ENCODE results near the gene ROPN1L.
"Not testable (repeated sequence)": the region's sequence is repeated elsewhere in the genome, so short reads cannot be mapped to it uniquely, and the experiment has no call there.

ROPN1L gene

DNA sequence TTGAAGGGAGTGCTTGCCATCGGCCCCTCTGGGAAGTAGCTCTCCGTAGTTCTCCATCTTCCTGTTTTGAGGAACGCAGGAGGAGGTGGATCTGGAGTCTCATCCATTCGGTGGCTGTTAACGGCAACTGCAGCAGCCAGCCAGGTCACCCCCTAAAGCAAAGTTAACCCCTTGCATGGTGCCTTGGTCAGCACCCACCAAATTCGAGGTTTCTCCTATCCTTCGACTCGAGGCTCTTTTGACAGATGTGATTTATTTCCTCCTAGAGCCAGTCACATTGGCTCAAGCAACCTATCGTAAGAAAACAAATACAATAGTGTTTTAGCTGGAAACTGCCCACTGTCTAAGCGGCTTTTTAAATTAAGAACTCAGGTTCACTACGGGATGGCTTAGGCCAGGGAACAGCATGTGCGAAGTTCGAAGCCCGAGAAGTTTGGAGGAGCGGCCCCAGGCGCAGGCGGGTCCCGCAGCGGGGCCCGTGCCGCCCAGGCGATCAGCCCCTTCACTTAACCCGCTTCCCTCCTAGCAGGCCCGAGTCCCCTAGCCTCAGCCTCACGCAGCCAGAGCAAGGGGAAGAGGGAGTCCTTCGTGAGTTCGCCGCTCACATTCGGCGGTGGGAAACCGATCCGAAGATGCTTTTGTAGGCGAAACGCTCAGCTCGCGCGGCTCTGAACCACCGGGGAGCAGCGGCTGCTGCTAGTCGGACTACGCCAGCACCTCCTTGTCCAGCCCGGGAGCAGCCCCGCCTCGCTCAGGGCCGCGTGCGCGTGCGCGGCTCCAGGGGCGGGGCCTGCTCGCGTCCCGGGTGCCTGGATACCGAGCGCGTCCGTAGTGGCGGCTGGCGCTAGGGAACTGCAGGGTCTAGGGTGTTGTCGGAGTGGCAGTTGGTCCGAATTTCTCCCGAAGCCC lies at the start of gene ROPN1L:
TSS of gene ROPN1L (plus strand) at position 797 of the 909 bp plus-strand sequence. CDS start 289 bp downstream, outside the sequence.
- in situ Hi-C loops (cut with MboI; ENCODE audit: low sequenced_read_pairs) = no loop called here

DNA sequence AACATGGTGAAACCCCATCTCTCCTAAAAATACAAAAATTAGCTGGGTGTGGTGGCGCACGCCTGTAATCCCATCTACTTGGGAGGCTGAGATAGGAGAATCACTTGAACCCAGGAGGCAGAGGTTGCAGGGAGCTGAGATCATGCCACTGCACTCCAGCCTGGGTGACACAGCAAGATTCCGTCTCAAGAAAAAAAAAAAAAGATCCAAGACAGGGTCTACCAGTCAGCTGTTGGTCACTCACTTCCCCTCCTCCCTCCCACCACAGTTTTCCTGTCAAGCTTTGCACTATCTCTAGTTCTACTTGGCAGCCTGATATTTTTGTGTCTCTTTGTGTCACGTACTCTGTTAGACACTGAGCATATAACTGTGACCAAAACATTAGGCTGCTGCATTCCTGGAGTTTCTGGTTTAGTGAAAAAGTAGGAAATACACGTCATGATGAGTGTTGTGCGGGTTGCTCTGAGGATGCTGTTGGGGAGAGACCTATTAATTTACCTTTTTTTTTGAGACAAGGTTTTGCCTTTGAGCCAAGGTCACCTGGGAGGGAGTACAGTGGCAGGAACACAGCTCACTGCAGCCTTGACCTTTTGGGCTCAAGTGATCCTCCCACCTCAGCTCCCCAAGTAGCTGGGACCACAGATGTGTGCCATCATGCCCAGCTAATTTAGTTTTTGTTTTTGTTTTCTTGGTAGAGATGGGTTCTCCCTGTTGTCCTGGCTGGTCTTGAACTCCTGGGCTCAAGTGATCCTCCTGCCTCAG lies 48.9 kb upstream of the ROPN1L start:
- in situ Hi-C loops (cut with MboI; ENCODE audit: low sequenced_read_pairs) = not testable (repeated sequence)

DNA sequence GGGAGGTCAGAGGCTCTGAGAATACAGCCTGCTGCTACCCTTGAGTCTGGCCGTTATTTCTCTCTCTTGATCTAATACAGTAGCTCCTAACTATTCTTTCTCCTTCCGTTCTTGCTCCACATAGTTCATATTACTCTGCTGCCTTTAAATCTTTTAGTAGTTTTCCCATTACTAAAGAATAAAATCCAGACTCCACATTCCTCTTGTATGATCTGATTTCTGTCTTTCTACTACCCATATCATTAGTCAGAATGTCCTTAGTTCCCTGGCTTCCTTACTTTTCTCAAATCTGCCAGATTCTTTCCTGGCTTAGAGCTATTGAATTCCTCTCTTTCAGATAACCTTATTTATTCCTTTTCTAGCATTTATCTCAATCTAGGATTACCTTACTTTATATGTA lies 48.2 kb upstream of the ROPN1L start:
- in situ Hi-C loops (cut with MboI; ENCODE audit: low sequenced_read_pairs) = no loop called here

DNA sequence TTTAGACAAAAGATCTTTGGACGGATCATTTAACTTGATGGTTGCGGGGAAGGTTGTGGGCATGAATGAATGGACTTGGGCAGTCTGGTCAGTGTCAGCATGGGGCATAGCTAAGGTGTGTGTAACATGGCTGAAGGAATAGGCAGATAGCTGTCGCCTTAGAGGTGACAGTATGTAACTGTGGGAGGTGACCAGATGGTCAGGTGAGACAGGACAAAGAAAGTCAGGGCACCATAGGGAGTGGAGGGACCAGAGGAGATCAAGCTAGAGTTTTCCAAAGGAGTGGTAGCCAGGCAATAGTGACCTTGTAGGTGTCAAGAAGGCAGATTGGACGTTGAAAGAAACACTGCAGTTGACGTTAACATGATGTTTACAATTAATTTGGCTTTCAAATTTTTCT lies 45.1 kb upstream of the ROPN1L start:
- in situ Hi-C loops (cut with MboI; ENCODE audit: low sequenced_read_pairs) = no loop called here

DNA sequence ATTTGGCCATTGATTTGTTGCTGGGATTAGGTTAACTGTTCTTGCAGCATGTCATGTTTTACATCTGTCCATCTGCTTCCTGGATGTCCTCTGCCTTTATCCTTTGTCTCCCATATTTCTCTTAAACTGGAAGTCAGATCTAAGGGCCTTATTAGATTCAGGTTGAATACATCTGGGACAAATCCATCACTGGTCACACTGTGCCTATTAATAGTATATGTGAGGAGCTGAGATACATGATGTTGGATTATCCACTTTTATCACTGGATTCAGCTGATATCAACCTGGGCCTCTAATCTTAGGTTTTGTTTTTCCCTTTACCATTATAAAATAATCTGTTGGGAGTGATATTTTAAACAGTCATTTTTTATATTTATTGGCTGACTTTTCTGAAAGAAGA lies 41.8 kb upstream of the ROPN1L start:
- in situ Hi-C loops (cut with MboI; ENCODE audit: low sequenced_read_pairs) = loop anchor here (25.0 kb wide), 1 partner anchor 113 kb away; no protein-coding TSS in a partner anchor

DNA sequence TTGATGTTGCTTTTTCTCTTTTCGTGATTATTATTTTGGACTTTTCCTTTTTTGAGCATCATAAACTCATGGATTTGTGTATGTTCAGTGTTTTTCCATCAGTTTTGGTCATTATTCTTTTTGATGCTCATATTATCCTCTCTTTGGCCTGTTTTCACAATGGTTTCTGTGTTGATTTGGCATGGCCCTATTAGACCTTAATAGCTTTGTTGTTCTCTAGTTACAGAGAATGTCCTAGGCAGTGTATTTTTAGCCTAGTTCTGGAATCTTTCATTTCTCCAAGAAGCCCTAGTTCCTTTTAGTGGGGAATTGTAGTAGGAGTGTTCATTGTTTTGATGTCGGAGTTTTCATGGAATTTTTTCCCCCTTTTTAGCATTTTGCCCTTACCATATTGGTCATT lies 41.3 kb upstream of the ROPN1L start:
- in situ Hi-C loops (cut with MboI; ENCODE audit: low sequenced_read_pairs) = loop anchor here (25.0 kb wide), 1 partner anchor 113 kb away; no protein-coding TSS in a partner anchor

DNA sequence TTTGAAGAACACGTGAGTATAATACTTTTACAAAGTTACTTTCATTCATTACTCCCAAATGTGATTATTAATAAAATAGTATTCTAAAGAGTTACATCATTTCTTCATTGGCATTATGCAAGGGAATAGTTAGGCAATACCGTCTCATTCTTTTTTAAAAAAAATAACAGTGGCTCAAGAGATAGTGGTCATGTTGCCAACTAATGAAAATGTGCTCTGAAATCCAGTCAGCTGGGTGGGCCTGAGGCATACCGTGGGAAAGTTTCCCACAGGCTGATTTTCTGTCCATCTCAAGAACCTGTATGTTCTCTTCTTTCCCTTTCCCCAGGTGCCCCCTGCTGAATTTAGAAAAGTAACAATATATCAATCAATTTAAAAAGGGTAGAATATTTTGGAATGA lies 40.8 kb upstream of the ROPN1L start:
- in situ Hi-C loops (cut with MboI; ENCODE audit: low sequenced_read_pairs) = loop anchor here (25.0 kb wide), 1 partner anchor 114 kb away; no protein-coding TSS in a partner anchor

DNA sequence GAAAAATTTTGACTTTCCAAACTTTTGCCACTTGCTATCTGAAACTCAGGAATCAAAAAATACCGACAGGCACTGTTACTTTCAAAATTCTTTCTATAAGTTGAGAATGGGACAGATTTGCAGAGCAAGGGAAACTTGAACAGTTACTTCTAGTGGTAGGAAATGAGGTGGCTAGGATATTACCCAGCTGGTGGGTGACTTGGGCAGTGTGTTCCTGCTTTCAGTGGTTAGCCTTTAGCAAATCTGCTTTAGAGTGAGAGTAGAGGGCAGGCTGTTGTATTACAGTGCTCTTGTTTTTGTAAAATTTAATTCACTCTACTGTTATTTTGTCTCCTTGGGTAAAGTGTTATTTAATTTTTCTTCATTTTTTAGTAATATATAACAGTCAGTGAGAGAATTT lies 40.2 kb upstream of the ROPN1L start:
- in situ Hi-C loops (cut with MboI; ENCODE audit: low sequenced_read_pairs) = loop anchor here (25.0 kb wide), 1 partner anchor 114 kb away; no protein-coding TSS in a partner anchor

DNA sequence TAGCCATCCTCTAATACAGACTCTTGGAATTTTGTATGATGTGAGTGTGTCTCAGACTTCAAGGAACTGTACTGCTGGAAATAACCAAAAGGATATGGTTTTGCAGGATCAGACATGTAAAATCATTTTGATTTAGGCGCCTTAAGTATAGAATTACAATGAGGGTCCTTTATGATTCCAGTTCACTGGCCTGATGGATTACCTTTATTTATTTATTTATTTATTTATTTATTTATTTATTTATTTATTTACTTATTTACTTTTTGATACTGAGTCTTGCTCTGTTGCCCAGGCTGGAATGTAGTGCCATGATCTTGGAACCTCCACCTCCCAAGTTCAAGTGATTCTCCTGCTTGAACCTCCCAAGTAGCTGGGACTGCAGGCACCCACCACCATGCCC lies 37.9 kb upstream of the ROPN1L start:
- in situ Hi-C loops (cut with MboI; ENCODE audit: low sequenced_read_pairs) = loop anchor here (25.0 kb wide), 1 partner anchor 117 kb away; no protein-coding TSS in a partner anchor

DNA sequence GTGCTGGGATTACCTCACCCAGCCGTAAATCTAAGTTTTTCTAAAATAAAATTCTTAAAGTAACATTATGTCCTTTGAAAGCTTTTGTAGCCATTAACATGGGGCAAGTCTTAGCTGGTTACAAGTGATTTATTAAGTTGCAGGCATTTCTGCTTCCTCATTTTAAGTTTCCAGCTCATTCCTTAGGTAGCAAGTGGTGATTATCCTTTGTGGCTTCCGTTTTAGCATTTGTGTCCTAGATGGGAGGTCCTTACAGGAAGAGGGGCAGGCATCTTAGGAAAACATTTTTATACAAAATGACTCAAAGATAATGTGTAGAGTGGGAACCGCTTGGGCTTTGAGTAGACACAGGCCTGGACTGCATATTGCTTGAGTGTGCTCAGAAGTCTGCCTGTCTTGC lies 35.0 kb upstream of the ROPN1L start:
- in situ Hi-C loops (cut with MboI; ENCODE audit: low sequenced_read_pairs) = loop anchor here (25.0 kb wide), 1 partner anchor 119 kb away; no protein-coding TSS in a partner anchor

DNA sequence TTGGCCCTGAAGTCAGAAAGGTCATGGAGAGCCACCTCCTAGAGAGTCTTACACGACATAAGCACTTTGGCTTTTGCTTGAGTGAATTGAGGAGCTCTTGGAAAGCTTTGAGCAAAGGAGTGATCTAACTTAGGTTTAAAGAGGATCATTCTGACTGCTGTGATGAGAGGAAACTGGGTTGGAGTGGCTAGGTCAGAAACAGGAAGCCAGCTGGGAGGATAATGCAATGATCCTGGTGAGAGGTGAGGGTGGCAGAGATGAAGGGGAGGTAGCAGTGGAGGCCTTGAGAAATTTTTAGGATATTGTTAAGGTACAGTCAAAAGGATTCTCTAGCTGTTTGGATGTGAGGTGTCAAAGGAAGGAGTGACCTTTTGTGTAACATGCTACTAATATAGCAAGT lies 32.2 kb upstream of the ROPN1L start:
- in situ Hi-C loops (cut with MboI; ENCODE audit: low sequenced_read_pairs) = loop anchor here (25.0 kb wide), 1 partner anchor 122 kb away; no protein-coding TSS in a partner anchor

DNA sequence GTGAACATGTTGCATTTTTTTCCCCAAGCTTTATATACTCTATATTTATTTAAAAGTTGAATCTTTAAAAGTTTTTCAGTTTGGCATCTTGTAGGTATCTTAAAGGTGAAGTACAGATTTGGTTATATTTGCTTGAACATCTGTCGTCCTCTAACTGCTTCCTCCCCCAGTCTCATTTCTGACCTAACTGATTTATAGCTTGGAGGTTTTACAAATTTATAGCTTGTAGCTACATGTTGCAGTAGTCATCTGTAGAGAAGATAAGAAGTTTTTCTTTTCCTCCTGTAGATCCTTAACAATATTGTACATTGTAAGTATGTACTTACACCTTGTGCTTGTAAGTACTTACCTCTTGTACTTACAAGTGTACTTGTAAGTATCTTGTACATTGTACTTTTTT lies 31.0 kb upstream of the ROPN1L start:
- in situ Hi-C loops (cut with MboI; ENCODE audit: low sequenced_read_pairs) = loop anchor here (25.0 kb wide), 1 partner anchor 123 kb away; no protein-coding TSS in a partner anchor

DNA sequence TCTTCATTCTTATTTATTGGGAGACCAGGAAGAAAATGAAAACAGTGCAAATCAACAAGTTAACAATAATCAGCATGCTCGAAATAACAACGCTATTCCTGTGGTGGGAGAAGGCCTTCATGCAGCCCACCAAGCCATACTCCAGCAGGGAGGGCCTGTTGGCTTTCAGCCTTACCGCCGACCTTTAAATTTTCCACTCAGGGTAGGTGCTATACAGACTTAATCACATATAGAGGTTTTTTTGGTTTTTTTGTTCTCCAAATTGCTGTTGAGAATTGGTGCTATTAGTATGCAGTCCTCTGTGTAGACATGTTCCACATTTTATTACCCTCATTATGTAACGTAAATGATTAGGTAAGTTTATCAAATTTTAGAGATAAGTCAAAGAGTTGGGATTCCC lies 30.3 kb upstream of the ROPN1L start:
- in situ Hi-C loops (cut with MboI; ENCODE audit: low sequenced_read_pairs) = loop anchor here (25.0 kb wide), 1 partner anchor 124 kb away; no protein-coding TSS in a partner anchor

DNA sequence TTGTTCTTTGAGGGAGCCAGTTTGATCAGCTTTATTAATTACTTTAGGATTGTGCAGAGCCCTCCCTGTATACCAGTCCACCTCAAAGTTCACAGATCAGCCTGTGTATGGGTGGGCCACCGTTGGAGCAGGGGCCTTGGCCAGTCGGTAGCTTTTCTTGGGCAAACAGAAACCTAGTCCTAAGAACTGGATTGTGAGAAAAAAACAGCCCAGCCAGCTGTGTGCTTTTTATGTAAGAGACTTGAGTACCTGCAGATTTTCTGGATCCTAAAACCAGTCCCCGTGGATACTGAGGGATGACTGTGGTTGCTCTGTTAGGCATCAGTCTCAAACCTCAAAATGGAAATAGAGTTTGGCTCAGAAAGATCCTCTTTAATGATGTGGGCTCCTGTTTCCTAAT lies 24.8 kb upstream of the ROPN1L start:
- in situ Hi-C loops (cut with MboI; ENCODE audit: low sequenced_read_pairs) = loop anchor here (25.0 kb wide), 1 partner anchor 130 kb away; no protein-coding TSS in a partner anchor

DNA sequence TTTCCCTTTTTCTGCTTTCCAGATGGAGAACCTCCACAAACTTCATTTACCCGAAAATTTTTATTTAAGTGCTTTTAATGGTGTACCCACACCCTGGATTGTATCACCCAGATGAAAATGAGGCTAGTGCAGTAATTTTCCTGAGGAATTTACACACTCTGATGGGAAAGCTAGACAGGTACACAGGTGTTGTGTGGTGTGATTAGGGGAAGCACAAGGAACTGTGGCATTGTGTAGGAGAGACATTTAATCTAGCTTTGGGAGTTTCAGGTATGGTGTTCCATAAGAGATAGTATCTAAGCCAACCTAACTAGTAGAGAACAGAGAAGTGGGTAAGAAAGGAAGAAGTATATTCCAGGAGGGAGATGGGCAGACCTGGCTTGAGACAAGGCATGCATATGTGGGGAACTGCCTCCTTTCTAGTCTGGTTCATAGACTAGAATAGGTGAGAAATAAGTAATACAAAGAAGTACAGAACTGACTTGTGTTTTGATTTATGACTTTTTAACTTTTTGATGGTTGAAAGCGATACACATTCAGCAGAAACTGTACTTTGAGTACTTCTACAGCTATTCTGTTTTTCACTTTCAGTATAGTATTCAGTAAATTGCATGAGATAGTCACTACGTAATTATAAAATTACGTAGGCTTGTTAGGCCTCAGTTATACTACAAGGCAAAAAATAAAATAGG lies 22.9 kb upstream of the ROPN1L start:
- in situ Hi-C loops (cut with MboI; ENCODE audit: low sequenced_read_pairs) = loop anchor here (25.0 kb wide), 1 partner anchor 131 kb away; no protein-coding TSS in a partner anchor

DNA sequence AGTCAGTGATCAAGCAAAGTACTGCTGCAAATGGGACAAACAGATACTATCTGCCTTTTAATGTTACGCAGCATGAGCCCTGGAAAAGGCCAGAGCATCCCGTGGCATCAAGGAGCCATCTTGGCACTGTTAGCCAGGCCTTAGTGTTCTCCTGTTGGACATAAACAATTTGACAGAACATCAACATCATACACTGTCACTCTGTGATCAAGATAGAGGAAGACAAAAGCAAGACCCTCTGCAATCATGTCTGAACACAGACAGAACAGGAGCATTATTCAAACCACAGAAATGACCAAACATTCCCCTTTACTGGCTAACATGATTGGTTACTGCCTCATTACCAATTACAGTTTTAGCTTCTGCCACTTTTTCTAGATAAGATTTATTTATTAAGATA lies 21.2 kb upstream of the ROPN1L start:
- in situ Hi-C loops (cut with MboI; ENCODE audit: low sequenced_read_pairs) = loop anchor here (25.0 kb wide), 1 partner anchor 133 kb away; no protein-coding TSS in a partner anchor

DNA sequence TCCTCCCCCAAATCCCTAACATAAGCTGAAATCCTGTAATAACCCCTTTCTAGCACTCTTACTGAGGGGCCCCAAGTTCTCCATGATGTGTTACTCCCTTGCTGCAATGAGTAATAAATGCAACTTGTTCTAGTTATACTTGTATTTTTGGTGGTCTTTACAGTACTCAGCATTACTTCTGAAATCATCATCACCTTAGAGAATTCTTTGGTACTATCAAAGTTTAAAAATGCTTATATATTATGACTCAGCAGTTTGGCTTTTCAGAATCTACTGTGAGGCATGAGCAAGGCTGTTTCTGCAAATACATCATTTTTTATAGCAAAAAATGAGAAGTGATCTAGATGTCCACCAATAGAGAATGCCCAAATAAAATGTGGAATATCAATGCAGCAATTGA lies 20.7 kb upstream of the ROPN1L start:
- in situ Hi-C loops (cut with MboI; ENCODE audit: low sequenced_read_pairs) = loop anchor here (25.0 kb wide), 1 partner anchor 134 kb away; no protein-coding TSS in a partner anchor

DNA sequence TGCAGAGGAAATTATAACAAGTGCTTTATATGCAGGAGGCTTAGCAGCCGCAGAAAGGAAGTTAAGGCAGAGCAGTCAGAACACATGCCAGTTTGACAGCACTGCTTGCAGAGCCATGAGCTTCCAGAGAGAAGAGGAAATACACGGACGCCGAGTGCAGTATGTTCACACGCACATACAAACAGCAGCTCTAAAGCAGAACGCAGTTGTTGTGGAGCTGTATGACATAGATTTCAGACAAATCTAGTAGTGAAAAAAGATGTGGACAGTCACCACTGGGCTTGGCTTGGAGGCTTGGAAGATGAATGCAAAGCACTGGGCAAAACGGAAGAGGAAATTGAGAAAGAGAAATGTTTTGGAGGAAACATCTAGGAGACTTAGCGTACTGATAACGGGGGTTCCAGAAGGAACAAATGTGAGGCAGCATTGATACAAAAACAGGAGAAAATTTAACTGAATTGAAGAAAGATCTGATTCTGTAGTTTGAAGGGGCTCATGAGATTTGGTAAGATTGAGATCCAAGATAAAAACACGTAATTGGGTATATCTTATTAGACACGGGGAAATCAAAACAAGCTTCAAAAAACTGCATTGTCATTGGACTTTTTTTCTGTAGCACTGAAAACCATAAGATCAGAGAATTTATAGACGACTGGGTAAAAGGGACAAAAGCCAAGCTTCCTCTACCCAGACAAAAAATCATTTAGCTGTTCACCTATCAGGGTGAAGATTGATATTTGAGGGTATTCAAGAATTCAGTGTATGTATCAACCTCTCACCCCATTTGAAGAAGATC lies 19.6 kb upstream of the ROPN1L start:
- in situ Hi-C loops (cut with MboI; ENCODE audit: low sequenced_read_pairs) = loop anchor here (25.0 kb wide), 1 partner anchor 135 kb away; no protein-coding TSS in a partner anchor

DNA sequence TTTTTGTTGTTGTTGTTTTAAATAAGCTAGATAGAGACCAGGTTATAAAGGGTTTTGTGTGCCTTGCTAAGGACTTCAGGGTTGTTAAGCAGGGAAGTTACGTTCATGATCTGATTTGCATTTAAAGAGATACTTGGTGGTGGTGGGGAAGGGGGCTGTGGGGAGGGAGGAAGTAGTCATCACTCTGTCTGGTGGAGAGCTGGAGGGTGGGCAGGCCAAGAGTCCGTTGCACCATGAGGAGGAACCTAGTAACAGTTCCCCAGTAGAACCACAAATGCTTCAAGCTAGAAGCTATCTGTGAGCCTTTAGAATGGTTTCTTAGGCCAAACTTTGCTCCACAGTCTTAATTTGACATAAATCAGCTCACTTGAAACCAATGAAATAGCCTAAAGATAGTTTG lies 18.7 kb upstream of the ROPN1L start:
- in situ Hi-C loops (cut with MboI; ENCODE audit: low sequenced_read_pairs) = loop anchor here (25.0 kb wide), 1 partner anchor 136 kb away; no protein-coding TSS in a partner anchor

All from HL-60/S4 treated with phorbol 12-myristate 13-acetate at 8.2 ng/mL for 4 days and 3 days (cell line).